WTC11 (cell line): ENCODE results near the gene ARHGEF28.

ENCODE experiments used
- JUN ChIP-seq: sonication (generic); formaldehyde crosslinking; IDR thresholded peaks from 2 replicates; pipeline ENCODE4 v1.8.0; 2023; ENCODE audit warnings: mild to moderate bottlenecking, missing genetic modification reagents
- USF1 ChIP-seq: sonication (generic); formaldehyde crosslinking; IDR thresholded peaks from 2 replicates; pipeline ENCODE4 v1.8.0; 2022; ENCODE audit warnings: mild to moderate bottlenecking, missing genetic modification reagents
- TF ChIP-seq, protein P1 (sequence below): fragments of 200-600 bp; IDR thresholded peaks from 2 replicates; pipeline ENCODE4 v1.8.0; 2022; ENCODE audit warnings: antibody characterized with exemption

- TF ChIP-seq, protein P1, sequence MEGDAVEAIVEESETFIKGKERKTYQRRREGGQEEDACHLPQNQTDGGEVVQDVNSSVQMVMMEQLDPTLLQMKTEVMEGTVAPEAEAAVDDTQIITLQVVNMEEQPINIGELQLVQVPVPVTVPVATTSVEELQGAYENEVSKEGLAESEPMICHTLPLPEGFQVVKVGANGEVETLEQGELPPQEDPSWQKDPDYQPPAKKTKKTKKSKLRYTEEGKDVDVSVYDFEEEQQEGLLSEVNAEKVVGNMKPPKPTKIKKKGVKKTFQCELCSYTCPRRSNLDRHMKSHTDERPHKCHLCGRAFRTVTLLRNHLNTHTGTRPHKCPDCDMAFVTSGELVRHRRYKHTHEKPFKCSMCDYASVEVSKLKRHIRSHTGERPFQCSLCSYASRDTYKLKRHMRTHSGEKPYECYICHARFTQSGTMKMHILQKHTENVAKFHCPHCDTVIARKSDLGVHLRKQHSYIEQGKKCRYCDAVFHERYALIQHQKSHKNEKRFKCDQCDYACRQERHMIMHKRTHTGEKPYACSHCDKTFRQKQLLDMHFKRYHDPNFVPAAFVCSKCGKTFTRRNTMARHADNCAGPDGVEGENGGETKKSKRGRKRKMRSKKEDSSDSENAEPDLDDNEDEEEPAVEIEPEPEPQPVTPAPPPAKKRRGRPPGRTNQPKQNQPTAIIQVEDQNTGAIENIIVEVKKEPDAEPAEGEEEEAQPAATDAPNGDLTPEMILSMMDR, result no peak
- TF ChIP-seq USF1 (CRISPR knock-in tag), result no peak
- no peak for TF ChIP-seq JUN (CRISPR knock-in tag)
These were observed 157.8 kb downstream of the ARHGEF28 start for GRCh38 chr5:73783828-73784227.
